DMS53 treated with DMSO at 0.1 percent for 48 hours (cell line): ENCODE results near the gene DNAJC19.

ENCODE experiments used
- DNase-seq: peaks from one replicate; lab custom pipeline; 2025; ENCODE audit not compliant: unreplicated experiment; lab: John Stamatoyannopoulos, UW

Gene DNAJC19

GRCh38 chr3:180961552-180961951 is 28.0 kb downstream of the DNAJC19 start:
- DNase-seq, result no peak

- DNase-seq, result no peak
Measured at GRCh38 chr3:180961087-180961486, 28.4 kb downstream of the DNAJC19 start.

GRCh38 chr3:180959691-180960090 is 29.8 kb downstream of the DNAJC19 start:
- no peak for DNase-seq

- DNase-seq, result no peak
Measured at GRCh38 chr3:180947761-180948390, 41.7 kb downstream of the DNAJC19 start.

- DNase-seq, result no peak
Measured at GRCh38 chr3:180940826-180941225, 48.7 kb downstream of the DNAJC19 start.

- no peak for DNase-seq
Measured at GRCh38 chr3:180934638-180935037, 54.9 kb downstream of the DNAJC19 start.
